Activated CD4-positive, alpha-beta T cell treated with anti-CD3 and anti-CD28 coated beads, Interleukin-2, Interleukin-6, amounts not matched to agents 100 ng/mL and 50 ng/mL, durations not matched to agents 16 hours and 8 hours (primary cell): ENCODE results near the gene FBXW2.
"Not testable (repeated sequence)": the region's sequence is repeated elsewhere in the genome, so short reads cannot be mapped to it uniquely, and the experiment has no call there.

Source experiments
- DNase-seq: peaks from one replicate; pipeline ENCODE4 v3.0.0-alpha.2; 2020

Gene FBXW2

GRCh38 chr9:120777229-120777628 lies 16.0 kb downstream of the FBXW2 start:
- DNase-seq = no peak

GRCh38 chr9:120776788-120777187 lies 16.4 kb downstream of the FBXW2 start:
- DNase-seq = no peak

- no peak for DNase-seq
Measured at GRCh38 chr9:120775859-120776258, 17.4 kb downstream of the FBXW2 start.

GRCh38 chr9:120774719-120775118 lies 18.5 kb downstream of the FBXW2 start:
- DNase-seq = no peak

GRCh38 chr9:120773256-120773655 lies 20.0 kb downstream of the FBXW2 start:
- DNase-seq = no peak

- peak; percentile 24 for DNase-seq
Measured at GRCh38 chr9:120770931-120771330, 22.3 kb downstream of the FBXW2 start.

- peak; percentile 41 for DNase-seq
Measured at GRCh38 chr9:120768886-120769285, 24.3 kb downstream of the FBXW2 start.

GRCh38 chr9:120768247-120768646 lies 25.0 kb downstream of the FBXW2 start:
- no peak for DNase-seq

GRCh38 chr9:120767451-120767850 lies 25.8 kb downstream of the FBXW2 start:
- DNase-seq = no peak

- DNase-seq = no peak
Measured at GRCh38 chr9:120765910-120766425, 27.2 kb downstream of the FBXW2 start.

GRCh38 chr9:120764476-120764875 lies 28.7 kb downstream of the FBXW2 start:
- DNase-seq = no peak

- DNase-seq = no peak
Measured at GRCh38 chr9:120761006-120761405, 32.2 kb downstream of the FBXW2 start.

- no peak for DNase-seq
Measured at GRCh38 chr9:120759755-120760400, 33.3 kb downstream of the FBXW2 start.

GRCh38 chr9:120758544-120758943 lies 34.7 kb downstream of the FBXW2 start:
- peak; percentile 18 for DNase-seq

- no peak for DNase-seq
Measured at GRCh38 chr9:120757026-120757913, 35.9 kb downstream of the FBXW2 start.

- no peak for DNase-seq
Measured at GRCh38 chr9:120756531-120756930, 36.7 kb downstream of the FBXW2 start.

- peak; percentile 80 for DNase-seq
Measured at GRCh38 chr9:120755810-120756434, 37.3 kb downstream of the FBXW2 start.

- DNase-seq = no peak
Measured at GRCh38 chr9:120755044-120755443, 38.2 kb downstream of the FBXW2 start.

GRCh38 chr9:120750421-120750820 lies 42.8 kb downstream of the FBXW2 start:
- no peak for DNase-seq

GRCh38 chr9:120746366-120746765 lies 46.9 kb downstream of the FBXW2 start:
- DNase-seq = not testable (repeated sequence)

- no peak for DNase-seq
Measured at GRCh38 chr9:120745278-120745677, 47.9 kb downstream of the FBXW2 start.

GRCh38 chr9:120742951-120743416 lies 50.2 kb downstream of the FBXW2 start:
- peak; percentile 56 for DNase-seq

- no peak for DNase-seq
Measured at GRCh38 chr9:120741701-120742100, 51.5 kb downstream of the FBXW2 start.
